Calu3 (cell line): ENCODE results near the gene BCL11A. TPM values are rescaled to one million over a fixed set of nuclear protein-coding genes. Genes with fewer than 3 reads are reported as not detected.

Source experiments
- BruUV-seq: library from RNA; stranded (reverse); fragments of 400-500 nt; replicated peaks from 2 replicates; lab custom pipeline; 2021; lab: Mats Ljungman, UMichigan
- CTCF ChIA-PET: fragments of 300-600 bp; sonication (Branson Sonifier 250); formaldehyde crosslinking; loops from one replicate; lab custom pipeline; 2022; ENCODE audit warnings: antibody characterized with exemption; lab: Charles Lee
- DNase-seq: peaks from one replicate; pipeline ENCODE4 v3.0.0; 2022
- H3K27ac Mint-ChIP-seq: one replicate; pipeline ENCODE4 v1.8.0; 2022; ENCODE audit warnings: mixed read lengths; ENCODE audit not compliant: unreplicated experiment
- H3K27me3 Mint-ChIP-seq: one replicate; pipeline ENCODE4 v1.8.0; 2022; ENCODE audit warnings: mixed read lengths; ENCODE audit not compliant: unreplicated experiment
- H3K36me3 Mint-ChIP-seq: one replicate; pipeline ENCODE4 v1.8.0; 2022; ENCODE audit warnings: mild to moderate bottlenecking, moderate library complexity, mixed read lengths; ENCODE audit not compliant: insufficient read depth, unreplicated experiment
- H3K4me1 Mint-ChIP-seq: one replicate; pipeline ENCODE4 v1.8.0; 2022; ENCODE audit warnings: mild to moderate bottlenecking, low read depth, mixed read lengths; ENCODE audit not compliant: unreplicated experiment
- H3K4me3 Mint-ChIP-seq: one replicate; pipeline ENCODE4 v1.8.0; 2022; ENCODE audit warnings: mild to moderate bottlenecking, low read depth, moderate library complexity, mixed read lengths; ENCODE audit not compliant: unreplicated experiment
- H3K9me3 Mint-ChIP-seq: one replicate; pipeline ENCODE4 v1.8.0; 2022; ENCODE audit warnings: low read depth, mixed read lengths; ENCODE audit not compliant: unreplicated experiment
- CTCF ChIP-seq: fragments of 200-600 bp; IDR thresholded peaks from one replicate; pipeline ENCODE4 v1.8.0; 2022; ENCODE audit warnings: antibody characterized with exemption; ENCODE audit not compliant: unreplicated experiment
- intact Hi-C: fragments of 100-400 bp; cut with micrococcal nuclease; formaldehyde crosslinking; loops from one replicate; pipeline ENCODE4 v1.10.0; 2022; ENCODE audit not compliant: unreplicated experiment
- total RNA-seq: library from RNA; stranded (reverse); gene quantifications from 2 replicates; pipeline ENCODE4 v1.2.3, GENCODE V29; 2022

Gene BCL11A
- total RNA-seq, 1 experiment from 2014 or later = 8.5 TPM

GRCh38 chr2:60559880-60560279, 6.4 kb upstream of the BCL11A start:
- H3K4me1 Mint-ChIP-seq = peaks cover 18% of the 10 kb centered on the region
- no peak overlapping the region for H3K27ac Mint-ChIP-seq
- TF ChIP-seq CTCF = no peak
- no peak overlapping the region for H3K4me3 Mint-ChIP-seq
- BruUV-seq = no TSS peak
- peaks cover 9% of the 10 kb centered on the region for H3K36me3 Mint-ChIP-seq
- intact Hi-C loops = loop anchor here (10.0 kb wide), 2 partner anchors 875 to 1985 kb away; no protein-coding TSS in a partner anchor
- no peak for DNase-seq
- H3K9me3 Mint-ChIP-seq = no peaks in the 10 kb centered on the region
- CTCF ChIA-PET = interaction anchor here (0.6 to 1.4 kb wide), 2 partner anchors 63 to 235 kb away, joined by 4 to 5 read pairs; no protein-coding TSS in a partner anchor
- peaks cover 81% of the 10 kb centered on the region for H3K27me3 Mint-ChIP-seq

- CTCF ChIA-PET = interaction anchor here (0.6 kb wide), 1 partner anchor 12 kb away, joined by 7 read pairs; no protein-coding TSS in a partner anchor
- H3K36me3 Mint-ChIP-seq = peaks cover 22% of the 10 kb centered on the region
- H3K27me3 Mint-ChIP-seq = peaks cover 81% of the 10 kb centered on the region
- intact Hi-C loops = loop anchor here (10.0 kb wide), 1 partner anchor 874 kb away; no protein-coding TSS in a partner anchor
- H3K4me3 Mint-ChIP-seq = no peak overlapping the region
- no peak overlapping the region for H3K27ac Mint-ChIP-seq
- H3K4me1 Mint-ChIP-seq = peaks cover 27% of the 10 kb centered on the region
- no TSS peak for BruUV-seq
- no peaks in the 10 kb centered on the region for H3K9me3 Mint-ChIP-seq
- TF ChIP-seq CTCF = no peak
- DNase-seq = no peak
Observed at GRCh38 chr2:60558536-60558935, 5.1 kb upstream of the BCL11A start.

GRCh38 chr2:60557486-60557864, 4.0 kb upstream of the BCL11A start:
- Mint-ChIP-seq H3K36me3 (peaks cover 28% of the 10 kb centered on the region), H3K27ac (no peak overlapping the region), H3K4me1 (peaks cover 33% of the 10 kb centered on the region), H3K27me3 (peaks cover 90% of the 10 kb centered on the region), H3K4me3 (no peak overlapping the region), H3K9me3 (no peaks in the 10 kb centered on the region)
- CTCF ChIA-PET = no interaction called here
- BruUV-seq = no TSS peak
- DNase-seq = no peak
- TF ChIP-seq CTCF = no peak
- intact Hi-C loops = loop anchor here (10.0 kb wide), 1 partner anchor 873 kb away; no protein-coding TSS in a partner anchor

- intact Hi-C loops = loop anchor here (10.0 kb wide), 1 partner anchor 872 kb away; no protein-coding TSS in a partner anchor
Observed at GRCh38 chr2:60556576-60557485, 3.4 kb upstream of the BCL11A start.

More at GRCh38 chr2:60556576-60557485, 3.4 kb upstream of the BCL11A start:
- BruUV-seq = no TSS peak
- TF ChIP-seq CTCF = no peak
- H3K9me3 Mint-ChIP-seq = no peaks in the 10 kb centered on the region
- H3K27ac Mint-ChIP-seq = no peak overlapping the region
- CTCF ChIA-PET = no interaction called here
- H3K36me3 Mint-ChIP-seq = peaks cover 35% of the 10 kb centered on the region
- no peak for DNase-seq
- H3K27me3 Mint-ChIP-seq = peaks cover 93% of the 10 kb centered on the region
- peaks cover 33% of the 10 kb centered on the region for H3K4me1 Mint-ChIP-seq
- no peak overlapping the region for H3K4me3 Mint-ChIP-seq
